Urothelium cell line (cell line): ENCODE data around the gene EFEMP2.
A peak's percentile ranks its signal among the peaks of the same experiment; 100 is the strongest.
"Not testable (repeated sequence)": the region's sequence is repeated elsewhere in the genome, so short reads cannot be mapped to it uniquely, and the experiment has no call there.

Source experiments
- DNase-seq: peaks from one replicate; pipeline ENCODE4 v3.0.0; 2011; ENCODE audit warnings: low spot score, mixed read lengths
- FAIRE-seq: peaks from 2 replicates; lab custom pipeline; 2011; peaks lifted over from hg19 to GRCh38; lab: Jason Lieb, UNC

Gene EFEMP2

GRCh38 chr11:65833297-65834030 is 39.1 kb downstream of the EFEMP2 start, which contains the start of gene SNX32:
SNX32 (plus strand) TSS chr11:65833963; CDS start chr11:65834066, 103 bp downstream.
- no peak for DNase-seq
- no peak for FAIRE-seq

DNA sequence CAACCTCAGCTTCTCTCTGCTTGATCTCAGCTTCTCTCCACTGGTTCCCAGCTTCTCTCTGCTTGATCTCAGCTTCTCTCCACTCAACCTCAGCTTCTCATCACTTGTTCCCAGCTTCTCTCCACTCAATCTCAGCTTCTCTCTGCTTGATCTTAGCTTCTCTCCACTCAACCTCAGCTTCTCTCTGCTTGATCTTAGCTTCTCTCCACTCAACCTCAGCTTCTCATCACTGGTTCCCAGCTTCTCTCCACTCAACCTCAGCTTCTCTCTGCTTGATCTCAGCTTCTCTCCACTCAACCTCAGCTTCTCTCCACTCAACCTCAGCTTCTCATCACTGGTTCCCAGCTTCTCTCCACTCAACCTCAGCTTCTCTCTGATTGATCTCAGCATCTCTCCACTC is 40.4 kb downstream of the EFEMP2 start:
- DNase-seq, FAIRE-seq: not testable (repeated sequence)

DNA sequence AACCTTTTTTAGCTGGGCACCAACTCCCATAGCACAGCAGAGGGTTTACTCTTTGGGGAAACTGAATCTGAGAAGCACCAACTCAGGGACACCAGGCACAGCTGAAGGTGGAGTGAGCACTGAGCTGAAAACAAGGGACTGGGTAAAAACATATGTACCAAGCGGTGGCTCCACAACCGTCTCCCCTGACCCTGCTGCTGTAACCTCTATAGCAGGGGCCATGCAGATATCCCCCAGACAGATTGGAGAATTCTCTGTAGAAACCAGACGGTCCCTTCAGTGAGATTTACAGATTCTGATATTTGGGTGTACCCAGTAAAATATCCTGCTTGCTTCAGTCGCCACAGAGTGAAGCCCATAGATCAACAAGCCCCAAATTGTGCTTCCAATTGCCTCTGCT is 43.1 kb downstream of the EFEMP2 start:
- DNase-seq (no peak), FAIRE-seq (no peak)

DNA sequence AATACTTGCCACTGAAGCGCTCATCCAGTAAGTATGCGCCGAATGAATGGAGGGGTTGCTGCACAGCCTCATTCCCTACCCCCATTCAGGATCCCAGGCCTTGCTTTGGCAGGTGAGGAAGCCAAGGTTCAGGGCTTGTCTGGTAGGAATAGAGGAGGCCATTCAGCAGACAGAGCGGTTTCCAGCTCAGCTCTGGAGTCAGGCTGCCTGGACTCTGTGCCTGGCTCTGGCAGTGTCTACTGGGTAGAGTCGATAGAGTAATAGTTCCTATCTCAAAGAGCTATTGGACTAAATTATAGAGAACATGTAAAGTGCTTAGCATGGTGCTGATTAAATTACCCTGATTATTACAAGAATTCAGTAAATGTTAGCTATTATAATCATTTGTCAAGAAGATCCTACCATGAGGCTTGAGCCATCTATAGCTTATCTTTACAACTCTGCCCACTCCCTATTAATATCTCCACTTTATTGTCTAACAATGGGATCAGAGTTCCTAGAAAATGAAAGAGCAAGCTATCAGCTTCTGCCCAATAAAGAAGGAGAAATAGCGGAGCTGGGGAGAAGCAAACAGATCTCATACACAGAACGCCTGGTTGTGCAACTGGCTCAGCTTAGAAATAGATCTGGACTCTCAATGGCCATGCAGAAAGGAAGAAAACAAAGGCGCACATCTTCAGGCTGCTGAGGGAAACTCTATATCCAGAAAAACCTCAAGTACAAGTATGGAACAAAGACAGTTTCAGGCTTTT is 45.4 kb downstream of the EFEMP2 start:
- DNase-seq = no peak
- no peak for FAIRE-seq

DNA sequence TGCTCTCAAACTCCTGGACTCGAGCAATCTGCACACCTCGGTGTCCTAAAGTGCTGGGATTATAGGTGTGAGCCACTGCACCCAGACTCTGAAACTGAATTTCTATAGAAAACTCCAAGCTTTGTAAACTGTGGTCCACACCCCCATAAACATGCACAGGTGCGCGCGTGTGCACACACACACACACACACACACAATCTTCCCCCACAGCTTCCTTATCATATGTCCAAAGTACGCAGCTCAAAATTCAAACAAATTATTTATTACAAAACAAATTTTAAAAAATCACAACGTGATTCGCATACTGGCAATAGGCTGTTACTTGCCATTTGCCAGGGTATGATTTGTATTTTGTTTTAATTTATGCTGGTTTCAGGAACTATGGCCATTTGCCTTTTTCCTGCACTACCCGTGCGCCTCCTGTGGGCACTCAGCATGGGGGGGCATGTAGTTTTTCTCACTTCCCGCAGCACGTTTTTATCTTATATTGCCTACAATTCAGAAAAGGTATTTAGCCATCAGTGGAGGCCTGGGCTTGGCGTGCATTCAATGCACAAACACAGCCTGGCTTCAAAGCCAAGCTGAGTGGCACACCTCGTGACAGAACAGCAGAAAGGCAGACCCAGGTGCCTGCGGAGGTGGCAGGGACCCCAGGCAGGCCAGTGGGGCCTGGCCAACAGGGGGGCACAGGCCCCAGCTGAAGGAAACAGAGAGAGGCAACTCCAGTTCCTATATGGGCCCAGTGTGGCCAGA is 49.6 kb downstream of the EFEMP2 start:
- FAIRE-seq (no peak), DNase-seq (no peak)

DNA sequence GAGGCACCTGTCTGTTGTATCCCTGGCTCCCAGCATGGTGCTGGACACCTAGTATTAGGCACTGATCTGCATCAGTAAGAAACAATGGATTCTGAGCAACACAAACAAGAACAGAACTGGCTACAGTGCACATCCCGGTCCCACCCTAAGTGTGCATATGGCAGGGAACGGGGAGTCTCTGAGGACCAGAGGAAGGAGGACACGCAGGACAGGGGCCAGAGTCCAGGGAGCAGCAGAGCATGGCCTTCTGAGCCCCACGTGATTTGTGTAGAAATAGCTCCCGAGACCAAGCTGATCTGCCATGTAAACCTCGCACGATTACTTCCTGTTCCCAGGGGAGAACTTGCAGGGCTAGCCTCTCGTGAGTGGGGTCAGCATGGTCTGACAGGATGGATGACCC is 51.5 kb downstream of the EFEMP2 start:
- DNase-seq (no peak), FAIRE-seq (no peak)

- FAIRE-seq (peak; percentile 23), DNase-seq (peak; percentile 96)
Measured at GRCh38 chr11:65817835-65818680, 54.5 kb downstream of the EFEMP2 start.

GRCh38 chr11:65817312-65817834 is 55.2 kb downstream of the EFEMP2 start:
- FAIRE-seq (no peak), DNase-seq (no peak)

DNA sequence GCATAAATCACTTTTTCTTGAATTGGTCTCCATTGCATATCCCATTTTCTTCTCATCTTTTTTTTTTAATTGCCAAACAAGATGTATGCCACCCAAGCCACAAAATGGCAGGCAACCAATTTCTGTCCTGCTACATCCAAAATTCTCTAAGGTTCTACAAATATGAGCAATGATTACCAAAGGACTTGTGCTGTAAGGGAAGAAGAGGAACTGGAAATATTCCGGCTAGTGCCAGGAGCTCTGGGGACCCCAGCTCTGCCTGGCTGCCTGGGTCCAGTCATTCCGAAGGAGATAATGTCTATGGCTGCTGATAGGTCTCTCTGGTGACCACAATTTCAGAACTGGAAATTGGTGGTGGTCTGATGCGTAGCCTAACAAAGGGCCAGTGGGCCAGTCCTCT is 55.9 kb downstream of the EFEMP2 start:
- no peak for FAIRE-seq
- DNase-seq = no peak
